ENCODE data around the gene NTRK1.
A peak's percentile ranks its signal among the peaks of the same experiment; 100 is the strongest.

Gene NTRK1

DNA sequence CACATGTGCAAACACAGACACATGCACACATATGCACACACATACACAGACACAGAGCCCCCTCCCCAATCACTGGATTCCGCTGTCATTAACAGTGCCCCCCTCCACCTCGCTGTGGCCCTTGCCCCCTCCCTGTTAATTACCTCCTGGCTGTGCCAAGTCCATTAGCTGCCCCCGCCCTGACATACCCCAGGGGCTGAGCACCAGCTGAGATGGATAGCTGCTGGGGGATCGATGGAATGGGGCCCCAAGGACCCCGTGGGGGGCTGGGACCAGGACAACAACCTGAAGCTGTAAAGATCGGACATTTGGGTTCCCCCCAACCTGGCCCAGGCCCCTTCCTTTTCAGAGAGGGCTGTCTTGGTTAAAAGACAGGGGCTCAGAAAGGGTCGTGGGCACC lies 23.3 kb downstream of the NTRK1 start:
- DNase-seq = no peak

DNA sequence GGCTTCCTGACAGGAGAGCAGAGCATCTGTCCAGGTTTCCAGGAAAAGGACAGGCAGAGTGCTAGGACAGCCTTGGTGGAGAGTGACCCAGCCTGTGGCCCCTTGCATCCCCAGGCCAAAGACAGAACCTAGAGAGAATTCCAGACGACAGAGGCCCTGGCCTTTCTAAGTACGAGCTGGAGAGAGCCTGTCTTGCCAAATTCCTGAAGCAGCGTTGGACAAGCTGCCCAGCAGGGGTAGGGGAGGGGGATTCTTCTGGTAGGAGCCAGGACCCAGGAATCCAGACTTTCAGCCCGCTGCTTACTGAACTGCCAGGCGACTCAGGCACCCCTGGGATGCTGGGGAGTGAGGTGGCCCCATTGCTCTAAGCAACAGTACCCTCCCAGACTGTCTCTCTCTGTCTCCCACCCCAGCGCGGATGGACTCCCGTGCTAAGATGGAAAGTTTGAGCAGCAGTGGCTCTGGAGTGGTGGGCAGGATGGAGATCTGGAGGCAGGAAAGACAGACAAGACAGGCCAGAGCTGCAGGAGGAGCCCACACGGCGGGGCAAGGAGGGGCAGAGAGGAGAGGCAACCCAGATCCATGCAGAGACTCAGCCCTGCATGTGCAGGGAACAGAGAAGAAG lies 24.0 kb downstream of the NTRK1 start:
- no peak for DNase-seq

DNA sequence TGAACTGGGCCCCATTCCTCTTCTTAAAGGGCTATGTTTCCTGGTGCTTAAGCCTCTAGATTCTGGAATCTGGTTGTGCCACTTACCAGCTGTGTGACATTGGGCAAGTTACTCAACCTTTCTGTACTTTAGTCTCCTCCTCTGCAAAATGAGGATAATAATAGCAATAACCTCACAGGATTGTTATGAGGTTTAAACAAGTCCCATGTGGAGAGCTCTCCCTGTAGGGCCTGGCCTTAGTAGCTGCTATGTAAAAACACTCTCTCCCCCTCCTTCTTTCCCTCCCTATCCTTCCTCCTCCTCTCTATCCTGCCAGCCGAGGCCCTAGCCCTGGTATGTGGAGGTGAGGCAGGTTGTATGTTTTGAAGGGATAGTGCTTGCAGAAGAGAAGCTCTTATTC lies 24.6 kb downstream of the NTRK1 start:
- no peak for DNase-seq

DNA sequence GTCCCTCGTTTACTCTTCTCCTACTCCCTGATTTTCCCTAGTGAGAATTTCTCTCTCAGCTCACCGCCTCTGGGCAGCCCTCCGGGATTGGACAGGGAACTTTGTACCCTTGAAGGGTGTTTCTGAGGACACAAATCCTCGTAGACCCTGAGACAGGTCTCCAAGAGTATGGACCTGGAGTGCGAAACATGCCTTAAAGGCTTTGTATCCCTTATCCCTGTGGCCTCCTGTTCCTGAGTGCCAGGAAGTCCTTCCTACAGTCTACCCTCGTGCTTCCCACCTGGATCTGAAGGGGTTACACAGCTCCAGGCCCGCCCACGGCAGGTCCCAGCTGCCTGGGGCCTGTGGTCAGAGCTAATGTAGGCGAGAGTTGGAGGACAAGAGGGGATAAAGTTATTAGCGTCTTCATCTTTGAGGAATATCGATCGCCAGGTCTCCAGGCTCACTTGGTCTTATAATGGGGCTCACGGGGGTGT lies 25.3 kb downstream of the NTRK1 start:
- no peak for DNase-seq

DNA sequence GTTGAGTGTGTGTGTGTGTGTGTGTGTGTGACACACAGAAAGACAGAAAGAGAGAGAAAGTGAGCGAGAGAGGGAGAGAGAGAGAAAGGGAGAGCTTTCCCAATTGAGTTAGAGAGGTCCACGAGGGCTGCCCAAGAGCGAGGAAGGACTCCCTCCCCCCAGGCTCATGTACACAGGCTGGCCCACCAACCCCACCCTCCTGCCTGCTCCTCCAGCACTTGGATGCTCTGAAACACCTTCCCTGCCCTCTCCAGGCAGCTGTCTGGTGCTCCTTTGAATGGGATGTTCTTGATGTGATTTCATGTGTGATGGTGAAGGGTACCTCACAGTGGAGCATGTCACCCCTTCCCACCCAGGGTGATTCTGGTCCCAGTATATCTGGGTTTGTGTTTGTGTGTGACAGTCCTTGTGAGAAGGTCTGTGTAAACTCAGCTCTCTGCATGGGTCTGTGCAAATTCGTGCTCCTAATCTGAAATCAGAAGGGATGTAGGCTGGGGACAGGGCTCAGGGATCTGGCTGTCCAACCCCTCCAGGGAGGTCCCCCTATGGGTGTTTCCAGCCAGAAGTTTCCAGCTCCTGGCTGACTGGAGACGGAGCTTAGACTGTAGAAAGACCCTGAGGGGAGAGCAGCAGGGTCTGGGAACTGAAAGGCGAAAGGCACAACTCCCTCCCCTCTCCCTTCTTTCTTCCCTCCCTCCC lies 26.1 kb downstream of the NTRK1 start:
- no peak for DNase-seq

DNA sequence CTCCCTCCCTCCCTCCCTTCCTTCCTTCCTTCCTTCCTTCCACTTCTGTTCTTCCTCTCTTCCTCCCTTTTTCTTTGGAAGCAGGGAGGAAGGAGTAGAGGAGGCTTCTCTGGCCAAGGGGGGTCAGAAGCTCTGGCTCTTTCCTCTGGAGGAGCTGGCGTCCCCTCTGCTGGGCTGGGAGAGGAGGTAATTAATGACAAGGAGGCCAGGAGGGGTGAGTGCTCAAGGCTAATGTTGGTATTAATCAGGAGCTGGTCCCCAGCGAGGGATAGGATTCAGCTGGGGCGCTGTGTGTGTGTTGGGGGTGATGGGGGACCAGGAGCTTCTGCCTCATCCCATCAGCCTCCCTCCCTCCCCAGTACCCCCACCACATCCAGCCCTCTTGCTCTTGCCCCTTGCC lies 26.7 kb downstream of the NTRK1 start:
- DNase-seq = no peak

DNA sequence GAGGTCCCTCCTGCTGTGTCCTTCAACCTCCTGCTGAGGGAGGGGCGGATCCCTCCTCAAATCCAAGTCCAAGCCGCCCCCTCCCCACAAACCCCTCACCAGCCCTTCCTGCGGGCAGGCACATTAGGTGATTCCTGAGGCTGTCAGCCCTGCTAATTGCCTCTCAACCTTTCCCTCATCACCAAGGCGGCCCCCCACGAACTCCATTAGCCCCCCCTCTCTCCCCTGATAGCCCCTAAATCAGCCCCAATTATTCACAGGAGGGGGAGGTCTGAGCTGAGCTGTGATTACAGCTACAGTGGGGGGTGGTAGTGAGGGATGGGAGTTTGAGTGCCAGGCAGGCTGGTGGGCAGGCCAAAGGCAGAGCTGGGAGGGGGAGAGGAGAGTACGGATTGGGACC lies 27.1 kb downstream of the NTRK1 start:
- no peak for DNase-seq

DNA sequence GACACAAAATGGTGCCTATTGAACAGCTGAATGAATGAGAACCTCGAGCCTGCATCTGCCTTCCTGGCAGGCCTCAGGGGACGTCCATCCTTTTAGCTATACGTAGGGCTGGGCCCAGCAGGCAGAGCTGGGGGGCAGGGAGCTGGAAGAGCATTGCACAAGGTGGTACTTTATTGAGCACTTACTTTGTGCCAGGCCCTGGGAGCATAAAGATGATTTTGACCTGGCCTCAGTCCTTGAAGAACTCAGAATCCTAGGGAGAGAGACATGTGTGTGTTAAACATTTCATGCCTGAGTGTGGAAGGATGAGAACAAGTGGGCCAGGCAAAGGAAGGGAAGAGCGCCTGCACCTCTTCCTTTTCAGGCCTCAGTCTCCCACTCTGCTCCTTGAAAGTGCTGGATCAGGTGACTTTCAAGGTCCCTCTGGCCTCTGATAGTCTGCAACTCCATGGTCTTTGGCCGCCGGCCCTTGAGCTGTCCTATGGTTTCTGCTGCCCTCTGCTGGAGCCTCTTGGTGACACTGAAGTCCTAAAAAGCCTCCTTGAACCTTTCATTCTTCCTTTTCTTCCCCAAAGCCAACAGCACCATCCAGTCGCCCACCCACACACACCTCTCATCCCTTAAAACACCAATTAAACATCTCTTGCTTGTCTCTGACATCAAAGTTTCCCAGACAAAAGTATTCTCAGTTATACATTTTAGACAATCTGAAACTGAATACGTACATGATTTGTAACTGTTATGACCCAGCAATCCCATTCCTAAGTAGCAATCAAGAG lies 29.3 kb downstream of the NTRK1 start:
- DNase-seq = peak; percentile 42

DNA sequence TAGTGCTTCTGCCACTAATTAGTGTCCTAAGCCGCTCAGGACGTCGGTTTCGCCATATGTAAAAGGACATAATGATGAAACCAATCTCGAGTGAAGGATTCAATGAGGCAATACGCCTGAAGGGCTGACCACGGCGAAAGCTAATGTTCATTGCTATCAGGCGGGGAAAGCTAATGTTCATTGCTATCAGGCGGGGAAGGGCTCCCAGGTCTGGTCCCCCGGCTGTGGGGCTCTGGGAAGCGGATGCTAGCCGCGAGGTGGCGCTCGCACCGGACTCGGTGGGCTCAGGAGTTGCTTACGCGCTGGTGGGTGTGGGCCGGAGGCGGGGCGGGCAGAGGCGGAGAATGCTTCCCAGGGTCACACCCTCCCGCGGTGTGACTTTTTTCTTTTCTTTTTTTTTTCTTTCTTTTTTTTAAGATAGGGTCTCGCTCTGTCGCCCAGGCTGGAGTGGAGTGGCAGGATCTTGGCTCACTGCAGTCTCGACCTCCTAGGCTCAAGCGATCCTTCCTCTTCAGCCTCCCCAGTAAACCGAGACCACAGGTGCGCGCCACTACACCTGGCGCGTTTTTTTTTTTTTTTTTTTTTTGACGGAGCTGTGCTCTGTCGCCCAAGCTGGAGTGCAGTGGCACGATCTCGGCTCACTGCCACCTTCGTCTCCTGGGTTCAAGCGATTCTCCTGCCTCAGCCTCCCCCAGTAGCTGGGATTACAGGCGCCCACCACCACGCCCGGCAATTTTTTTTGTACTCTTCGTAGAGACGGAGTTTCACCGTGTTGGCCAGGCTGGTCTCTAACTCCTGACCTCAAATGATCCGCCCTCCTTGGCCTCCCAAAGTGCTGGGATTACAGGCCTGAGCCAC lies 31.8 kb downstream of the NTRK1 start:
- DNase-seq = peak; percentile 86

DNA sequence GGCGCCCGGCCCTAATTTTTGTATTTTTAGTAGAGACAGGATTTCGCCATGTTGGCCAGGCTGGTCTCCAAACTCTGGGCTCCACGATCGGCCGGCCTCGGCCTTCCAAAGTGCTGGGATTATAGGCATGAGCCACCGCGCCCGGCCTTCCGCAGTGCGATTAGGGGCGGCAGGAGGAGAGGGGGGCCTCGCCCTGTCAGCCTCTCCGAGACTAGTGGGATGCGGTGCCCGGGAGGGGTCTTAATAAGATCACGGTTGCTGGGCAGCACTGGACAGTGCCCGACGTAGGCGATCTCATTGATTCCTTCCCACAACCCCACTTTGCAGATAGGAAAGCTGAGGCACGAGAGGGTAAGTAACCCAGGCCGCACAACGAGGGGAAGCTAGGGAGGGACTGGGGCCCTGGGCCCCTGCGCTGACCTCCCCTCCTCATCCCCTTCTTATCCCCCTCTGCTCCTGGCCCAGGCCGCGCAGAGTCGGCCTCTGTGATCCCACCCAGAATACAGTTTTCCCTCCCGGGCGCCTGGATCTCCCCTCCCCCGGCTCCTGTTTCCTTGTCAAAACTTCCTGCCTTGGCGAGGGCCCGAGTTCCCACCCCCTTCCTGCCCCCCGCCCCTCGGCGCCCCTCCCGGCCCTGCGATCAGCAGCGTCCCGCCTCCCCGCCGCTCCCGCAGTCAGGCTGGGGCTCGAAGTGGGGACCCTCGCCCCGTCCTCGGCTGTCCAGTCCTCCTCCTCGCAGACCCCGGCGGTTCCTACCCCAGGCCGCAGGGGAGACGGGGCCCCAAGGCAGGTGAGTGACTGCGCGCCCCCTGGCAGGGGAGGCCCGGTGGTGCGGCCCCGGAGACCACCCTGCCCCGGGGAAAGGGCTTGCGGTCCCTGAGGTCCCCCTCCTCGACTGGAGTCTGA lies 32.6 kb downstream of the NTRK1 start, which contains the start of gene PEAR1:
Gene PEAR1 (plus strand): TSS at position 671 of the 906 bp plus-strand sequence. CDS start 10,209 bp downstream, outside the sequence.
- no peak for DNase-seq

DNA sequence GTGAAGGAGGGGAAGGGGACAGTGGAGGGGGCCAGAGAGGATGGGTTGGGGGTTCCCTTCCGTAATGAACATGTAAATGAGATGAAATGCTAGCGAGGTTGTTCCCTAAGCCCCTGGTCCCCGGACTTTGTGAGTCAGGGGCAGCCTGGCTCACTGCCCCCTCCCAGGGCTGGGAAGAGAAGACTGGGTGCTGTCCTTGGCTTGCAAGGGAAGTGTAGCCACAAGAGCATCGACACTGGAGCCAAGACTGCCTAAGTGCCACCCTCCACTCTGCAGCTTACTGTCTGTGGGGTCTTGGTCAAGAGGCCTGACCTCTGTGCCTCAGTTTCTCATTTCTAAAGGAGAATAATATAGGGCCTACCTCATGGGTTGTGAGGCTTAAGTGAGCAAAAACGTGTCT lies 33.3 kb downstream of the NTRK1 start:
- DNase-seq = no peak

DNA sequence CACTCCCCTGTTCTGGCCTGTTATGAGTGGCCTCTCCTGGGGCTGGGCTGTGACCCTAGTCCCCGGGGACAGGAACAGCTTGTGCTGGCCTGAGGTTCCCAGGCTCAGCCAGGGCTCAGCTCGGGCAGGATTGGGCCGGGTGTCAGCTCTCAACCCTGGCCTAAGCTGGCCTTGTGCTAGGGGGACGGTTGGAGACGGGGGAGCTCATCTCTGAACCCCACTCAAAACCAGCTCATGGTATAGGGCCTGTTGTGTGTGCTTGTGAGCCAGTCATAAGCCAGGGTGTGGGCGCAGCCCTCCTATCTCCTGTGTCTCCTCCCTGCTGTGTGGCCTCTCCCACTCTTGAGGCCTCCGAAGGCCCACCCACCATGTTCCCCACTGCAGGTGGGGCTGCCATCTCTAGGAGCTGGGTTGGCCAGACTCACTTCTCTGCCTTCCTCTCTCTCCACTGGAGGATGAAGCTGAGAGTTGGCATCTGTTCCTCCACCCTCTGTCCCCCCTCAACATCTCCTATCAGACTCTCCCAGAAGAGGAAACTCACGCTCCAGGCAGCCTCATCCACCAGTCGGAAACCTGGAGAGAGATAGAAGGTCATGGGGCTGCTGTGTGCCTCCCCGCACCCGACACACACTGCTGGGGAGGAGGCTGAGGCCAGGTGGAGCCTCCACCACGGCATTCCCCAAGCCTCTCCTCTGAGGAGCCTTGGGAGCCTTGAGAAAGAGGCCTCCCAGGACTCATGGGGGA lies 34.2 kb downstream of the NTRK1 start:
- no peak for DNase-seq

DNA sequence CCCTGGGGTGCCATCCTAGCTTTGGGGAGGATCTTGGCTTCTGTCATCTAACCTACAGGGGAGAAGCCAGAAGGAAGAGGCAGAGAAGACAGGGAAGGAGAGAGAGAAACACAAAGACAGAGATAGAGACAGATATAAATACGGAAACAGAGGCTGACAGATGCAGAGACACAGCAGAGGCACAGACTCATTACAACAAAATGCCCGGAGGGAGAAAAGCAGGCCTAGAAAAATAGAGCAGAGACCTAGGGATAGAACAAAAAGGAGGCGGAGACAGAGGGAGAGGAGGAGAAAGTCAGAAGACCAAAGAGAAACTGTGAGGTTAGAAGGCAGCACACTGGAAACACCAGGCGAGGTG lies 34.8 kb downstream of the NTRK1 start:
- DNase-seq = no peak

DNA sequence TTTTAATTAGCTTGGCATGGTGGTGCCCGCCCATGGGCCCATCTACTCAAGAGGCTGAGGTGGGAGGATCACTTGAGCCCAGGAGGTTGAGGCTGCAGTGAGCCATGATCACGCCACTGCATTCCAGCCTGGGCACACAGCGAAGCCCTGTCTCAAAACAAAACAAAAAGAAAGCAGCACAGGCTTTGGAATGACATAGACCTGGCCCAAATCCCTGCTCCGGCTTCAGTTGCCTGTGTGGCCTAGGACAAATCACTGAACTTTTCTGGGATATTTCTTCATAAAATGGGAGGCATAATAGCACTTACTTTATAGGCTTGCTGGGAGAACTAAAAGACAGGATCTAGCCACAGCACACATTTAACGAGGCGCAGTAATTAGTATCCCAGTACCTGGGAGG lies 35.3 kb downstream of the NTRK1 start:
- no peak for DNase-seq

DNA sequence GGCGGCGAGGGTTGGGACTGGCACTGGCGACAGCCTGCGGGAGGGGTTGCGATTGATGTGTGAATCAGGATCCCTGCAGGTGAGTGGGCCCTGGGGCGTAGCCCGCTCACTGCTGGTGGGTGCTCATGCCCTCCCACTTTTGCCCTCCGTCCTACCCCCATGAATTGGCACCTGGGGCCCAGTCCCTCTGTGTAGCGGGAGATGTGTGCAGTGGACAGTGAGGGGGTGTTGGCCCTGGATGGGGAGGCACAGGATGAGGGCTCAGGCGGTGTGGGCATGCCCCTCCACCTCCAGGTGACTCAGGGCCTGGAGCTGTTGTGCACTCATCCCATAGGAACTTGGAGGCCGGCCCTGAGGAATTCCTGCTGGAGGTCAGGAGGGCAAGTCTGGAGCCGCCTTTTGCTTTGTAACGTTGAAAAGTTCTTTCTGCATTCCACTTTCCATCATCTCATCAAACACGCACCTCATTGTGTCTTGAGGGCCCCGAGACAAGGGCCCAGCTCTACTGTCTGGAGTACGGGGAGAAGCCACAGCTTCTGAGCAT lies 35.9 kb downstream of the NTRK1 start:
- DNase-seq = no peak

DNA sequence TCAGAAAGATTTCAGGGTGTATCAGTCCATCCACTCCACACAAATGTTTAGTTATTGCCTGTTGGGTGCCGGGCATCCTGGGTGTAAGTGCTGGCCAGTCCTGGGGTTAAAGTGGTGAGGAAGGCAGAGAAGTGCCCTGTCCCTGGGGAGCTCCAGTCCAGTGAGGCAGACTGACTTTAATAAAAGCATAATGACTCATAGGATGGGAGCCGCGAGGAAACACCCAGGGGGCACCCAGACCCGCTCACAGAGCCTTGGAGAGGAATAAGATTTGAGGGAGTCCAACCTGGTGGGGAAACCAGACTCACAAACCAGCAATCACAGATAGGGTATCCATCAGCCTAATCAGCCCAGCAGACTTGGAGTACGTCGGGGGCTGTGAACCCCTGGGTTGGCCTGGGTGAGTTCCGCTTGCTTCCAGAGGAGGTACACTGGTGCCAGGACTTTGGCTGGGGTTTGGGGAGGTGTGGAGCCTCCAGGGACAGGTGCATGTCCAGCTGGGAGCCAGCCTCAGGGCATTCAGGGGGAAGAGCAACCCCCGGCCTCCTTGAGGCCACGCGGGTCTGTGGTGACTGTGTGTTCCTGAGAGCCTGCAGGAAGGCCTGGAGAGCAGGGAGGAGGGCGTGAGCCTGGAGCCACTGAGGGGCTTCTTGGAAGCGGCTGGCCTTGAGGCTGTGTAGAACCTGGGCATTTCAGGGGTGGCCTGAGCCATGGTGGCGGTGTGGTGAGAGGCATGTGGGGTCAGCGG lies 36.6 kb downstream of the NTRK1 start:
- no peak for DNase-seq

DNA sequence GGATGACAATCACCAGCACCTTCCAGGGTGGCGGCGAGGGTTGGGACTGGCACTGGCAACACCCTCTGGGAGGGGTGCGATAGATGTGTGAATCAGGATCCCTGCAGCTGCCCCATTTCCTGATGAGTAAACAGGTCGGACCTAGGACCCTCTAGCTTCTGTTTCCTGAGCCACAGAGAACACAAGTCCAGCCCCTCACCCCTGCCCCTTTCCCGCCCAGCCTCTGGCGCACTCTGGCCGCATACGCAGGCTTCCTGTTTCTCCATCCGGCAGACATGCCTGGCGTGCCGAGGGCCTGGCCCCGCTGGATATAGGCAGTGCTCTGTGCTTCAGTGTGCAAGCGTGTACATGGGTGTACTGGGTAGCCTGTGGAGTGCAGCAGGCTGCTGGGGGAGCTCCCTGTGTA lies 37.5 kb downstream of the NTRK1 start:
- no peak for DNase-seq

DNA sequence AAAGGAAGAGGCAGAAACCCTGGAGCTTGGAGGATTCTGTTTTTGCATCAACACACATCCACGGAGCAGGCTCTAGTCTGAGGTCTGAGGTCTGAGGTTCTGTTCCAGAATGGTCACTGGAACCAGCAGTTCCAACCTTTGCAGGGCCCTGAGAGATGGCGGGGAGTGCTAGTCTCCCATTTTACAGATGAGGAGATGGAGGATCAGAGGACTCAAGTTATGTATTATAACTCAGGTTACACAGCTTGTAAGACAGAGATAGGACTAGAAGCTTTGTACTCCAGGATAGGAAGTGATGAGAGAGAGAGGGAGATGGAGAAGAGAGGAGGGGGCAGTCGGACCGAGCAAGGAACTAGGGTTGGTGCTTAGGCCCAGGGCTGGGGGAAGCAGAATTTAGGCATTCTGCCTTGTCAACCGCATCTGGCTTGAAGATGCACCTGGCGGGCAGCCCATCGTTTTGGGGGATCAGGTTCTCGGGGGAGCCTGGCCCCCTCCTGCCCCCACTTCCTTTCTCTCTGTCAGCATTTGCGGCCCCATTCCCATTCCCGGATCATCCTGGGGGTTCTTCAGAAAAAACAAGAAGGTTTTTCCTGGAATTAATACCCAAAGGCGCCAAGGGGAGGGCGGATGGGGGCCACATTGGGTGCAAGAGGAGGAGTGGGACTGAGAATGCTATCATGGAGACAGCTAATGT lies 38.5 kb downstream of the NTRK1 start:
- no peak for DNase-seq

DNA sequence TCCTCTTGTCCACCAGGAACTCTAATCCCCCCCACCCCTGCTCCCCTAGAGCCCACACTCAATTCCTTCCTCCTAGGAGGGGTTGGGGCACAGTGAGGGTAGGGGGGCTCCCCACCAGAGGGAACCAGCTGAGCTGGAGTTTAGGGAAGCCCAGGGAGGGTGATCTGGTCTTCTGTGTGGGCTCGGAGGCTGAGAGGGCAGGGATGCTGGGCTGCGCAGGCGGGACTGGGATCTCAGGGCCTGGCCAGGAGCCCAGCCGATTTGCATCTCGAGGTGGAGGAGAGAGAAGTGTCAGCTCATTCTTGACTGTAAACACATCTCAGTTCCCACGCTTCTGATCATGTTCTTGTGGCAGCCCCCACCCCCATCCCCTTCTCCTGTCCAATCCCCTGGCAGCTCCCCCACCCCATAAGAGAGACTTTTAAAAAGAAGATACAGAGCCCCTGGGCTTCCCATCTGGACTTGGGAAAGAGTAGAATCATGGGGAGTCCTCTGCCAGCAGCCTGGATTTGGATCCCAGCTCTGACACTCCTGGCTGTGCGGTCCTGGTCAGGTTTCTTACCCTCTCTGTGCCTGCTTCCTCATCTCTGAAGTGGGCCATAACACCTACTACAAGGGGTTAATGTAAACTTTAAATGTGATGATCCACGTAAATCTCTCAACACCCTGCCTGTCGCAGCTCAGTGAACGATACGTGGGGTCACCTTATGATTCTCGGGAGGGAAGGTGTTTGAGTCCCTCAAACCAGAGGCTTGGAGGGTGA lies 39.5 kb downstream of the NTRK1 start:
- DNase-seq = no peak
